Liver (tissue), 9 donors: ENCODE results near the gene MITD1. TPM values are rescaled to one million over a fixed set of nuclear protein-coding genes. Genes with fewer than 3 reads are reported as not detected.
A peak's percentile ranks its signal among the peaks of the same experiment; 100 is the strongest.
"Not testable (repeated sequence)": the region's sequence is repeated elsewhere in the genome, so short reads cannot be mapped to it uniquely, and the experiment has no call there.

Experiments
- DNase-seq: peaks from one replicate; pipeline ENCODE4 v3.0.0-alpha.2; 2017; ENCODE audit warnings: low spot score
- H3K27ac ChIP-seq, 2 donors: one replicate each; pipeline ENCODE4 v1.7.0; 2013; ENCODE audit warnings: inconsistent platforms in 2 of 2, low read length in 2 of 2, control low read depth in 1 of 2, low read depth in 1 of 2, mild to moderate bottlenecking in 1 of 2
- H3K27me3 ChIP-seq, 4 donors: one replicate each; pipeline versions ENCODE4 v1.6.1 to v1.7.0; 2013; ENCODE audit warnings: low read length in 3 of 4, inconsistent platforms in 1 of 4, mild to moderate bottlenecking in 1 of 4, moderate library complexity in 1 of 4; ENCODE audit not compliant: control insufficient read depth in 4 of 4, insufficient read depth in 4 of 4
- H3K36me3 ChIP-seq, 4 donors: one replicate each; pipeline versions ENCODE4 v1.6.1 to v1.7.0; 2013; ENCODE audit warnings: low read length in 3 of 4, mild to moderate bottlenecking in 3 of 4, low read depth in 1 of 4, moderate library complexity in 1 of 4; ENCODE audit not compliant: control insufficient read depth in 4 of 4, insufficient read depth in 3 of 4
- H3K4me1 ChIP-seq, 4 donors: one replicate each; pipeline versions ENCODE4 v1.6.1 to v1.7.0; 2013; ENCODE audit warnings: low read length in 3 of 4, mild to moderate bottlenecking in 3 of 4, moderate library complexity in 1 of 4; ENCODE audit not compliant: control insufficient read depth in 4 of 4, insufficient read depth in 4 of 4
- H3K4me3 ChIP-seq, 3 donors: one replicate each; pipeline versions ENCODE4 v1.6.1 to v1.7.0; 2013; ENCODE audit warnings: low read length in 3 of 3, control low read depth in 1 of 3, low read depth in 1 of 3, mild to moderate bottlenecking in 1 of 3
- H3K9ac ChIP-seq, 2 donors: one replicate each; pipeline ENCODE4 v1.7.0; 2013; ENCODE audit warnings: low read length in 2 of 2, mild to moderate bottlenecking in 2 of 2, moderate library complexity in 2 of 2, control low read depth in 1 of 2, low read depth in 1 of 2
- H3K9me3 ChIP-seq, 4 donors: one replicate each; pipeline versions ENCODE4 v1.6.1 to v1.7.0; 2013; ENCODE audit warnings: low read length in 3 of 4; ENCODE audit not compliant: control insufficient read depth in 4 of 4
- FOXA1 ChIP-seq: IDR thresholded peaks from 2 replicates; pipeline ENCODE4 v1.6.1; 2016; ENCODE audit warnings: antibody characterized with exemption
- FOXA2 ChIP-seq: IDR thresholded peaks from 2 replicates; pipeline ENCODE4 v1.6.1; 2016; ENCODE audit warnings: antibody characterized with exemption
- GABPA ChIP-seq, 2 donors: IDR thresholded peaks in 1 of 2; conservative IDR thresholded peaks in 1 of 2; 2 replicates each; pipeline ENCODE4 v1.6.1; 2016; ENCODE audit warnings: antibody characterized with exemption in 2 of 2, mild to moderate bottlenecking in 1 of 2, moderate library complexity in 1 of 2
- HNF4A ChIP-seq, 2 donors: conservative IDR thresholded peaks; 2 replicates each; pipeline ENCODE4 v1.6.1; 2016; ENCODE audit warnings: antibody characterized with exemption in 2 of 2, mild to moderate bottlenecking in 2 of 2
- HNF4G ChIP-seq: IDR thresholded peaks from 2 replicates; pipeline ENCODE4 v1.6.1; 2016; ENCODE audit warnings: antibody characterized with exemption
- NR2F2 ChIP-seq: IDR thresholded peaks from 2 replicates; pipeline ENCODE4 v1.6.1; 2016; ENCODE audit warnings: antibody characterized with exemption
- RAD21 ChIP-seq, 2 donors: IDR thresholded peaks; 2 replicates each; pipeline ENCODE4 v1.6.1; 2016; ENCODE audit warnings: antibody characterized with exemption in 2 of 2, mild to moderate bottlenecking in 2 of 2
- REST ChIP-seq: IDR thresholded peaks from 2 replicates; pipeline ENCODE4 v1.6.1; 2016; ENCODE audit warnings: antibody characterized with exemption, mild to moderate bottlenecking
- RXRA ChIP-seq, 2 donors: IDR thresholded peaks; 2 replicates each; pipeline ENCODE4 v1.6.1; 2017 to 2018; ENCODE audit warnings: antibody characterized with exemption in 2 of 2, mild to moderate bottlenecking in 1 of 2
- SP1 ChIP-seq: IDR thresholded peaks from 2 replicates; pipeline ENCODE4 v1.6.1; 2018; ENCODE audit warnings: antibody characterized with exemption, mild to moderate bottlenecking
- TAF1 ChIP-seq: conservative IDR thresholded peaks from 2 replicates; pipeline ENCODE4 v1.6.1; 2016; ENCODE audit warnings: antibody characterized with exemption, mild to moderate bottlenecking
- YY1 ChIP-seq: IDR thresholded peaks from 2 replicates; pipeline ENCODE4 v1.6.1; 2016; ENCODE audit warnings: antibody characterized with exemption, mild to moderate bottlenecking
- WGBS: extraction: QIAGEN DNeasy Blood & Tissue Kit; methylation state at CpG from one replicate; pipeline ENCODE4 v1.1.7; 2013; 5-methylcytosine and 5-hydroxymethylcytosine counted together
- polyA plus RNA-seq, 2 donors: library from polyadenylated mRNA; stranded (reverse) in 1 of 2; unstranded in 1 of 2; fragments of 200-250 nt in 1 of 2; fragments of >200 nt in 1 of 2; fragmentation: Nextera tagmentation in 1 of 2; extraction: Ambion mirVana in 1 of 2; gene quantifications; one replicate each; pipeline versions ENCODE4 v1.2.1 to v1.2.3, GENCODE V29; 2013 to 2015
- total RNA-seq, 2 donors: library from RNA; depleted of rRNA; stranded (reverse); fragments of >200 nt; gene quantifications; one replicate each; pipeline ENCODE4 v1.2.3, GENCODE V29; 2014
- TF ChIP-seq, protein P1 (sequence below): fragments of 150-350 bp; IDR thresholded peaks from 2 replicates; pipeline ENCODE4 v1.5.1; 2017; ENCODE audit warnings: improper control_type of control experiment, low read depth, low read length; ENCODE audit not compliant: missing input control
- TF ChIP-seq, protein P2 (sequence below): IDR thresholded peaks from 2 replicates; pipeline ENCODE4 v1.6.1; 2016; ENCODE audit warnings: antibody characterized with exemption
- TF ChIP-seq, protein P3 (sequence below): IDR thresholded peaks from 2 replicates; pipeline ENCODE4 v1.6.1; 2016; ENCODE audit warnings: antibody characterized with exemption
- donor health status: healthy.
- donor health status: healthy.
- donor health status: healthy.
- donor health status: healthy.
- donor health status: healthy.

Gene MITD1
- total and polyA plus RNA-seq, 4 donors = 7.8 to 17.5 (median 13.0) TPM

GRCh38 chr2:99140056-99140859 is 40.6 kb downstream of the MITD1 start:
- 21% methylated on average over 17 of the region's 17 CpGs for WGBS
- Histone ChIP-seq H3K36me3 (no peaks in the 10 kb centered on the region), H3K27me3 (no peaks in the 10 kb centered on the region), H3K9me3 (no peaks in the 10 kb centered on the region), H3K9ac (peak overlapping the region; percentile 0 to 70), H3K4me3 (peak overlapping the region; percentile 73 to 98 (median 81)), H3K27ac (peak overlapping the region in 1 of 2 donors; percentile 96), H3K4me1 (peaks cover 1 to 11% (median 6%) of the 10 kb centered on the region in 4 donors)
- DNase-seq = no peak
- TF ChIP-seq NR2F2 (no peak), FOXA1 (no peak), YY1 (no peak), HNF4G (no peak), REST (no peak), FOXA2 (no peak)
- TF ChIP-seq, protein P1, sequence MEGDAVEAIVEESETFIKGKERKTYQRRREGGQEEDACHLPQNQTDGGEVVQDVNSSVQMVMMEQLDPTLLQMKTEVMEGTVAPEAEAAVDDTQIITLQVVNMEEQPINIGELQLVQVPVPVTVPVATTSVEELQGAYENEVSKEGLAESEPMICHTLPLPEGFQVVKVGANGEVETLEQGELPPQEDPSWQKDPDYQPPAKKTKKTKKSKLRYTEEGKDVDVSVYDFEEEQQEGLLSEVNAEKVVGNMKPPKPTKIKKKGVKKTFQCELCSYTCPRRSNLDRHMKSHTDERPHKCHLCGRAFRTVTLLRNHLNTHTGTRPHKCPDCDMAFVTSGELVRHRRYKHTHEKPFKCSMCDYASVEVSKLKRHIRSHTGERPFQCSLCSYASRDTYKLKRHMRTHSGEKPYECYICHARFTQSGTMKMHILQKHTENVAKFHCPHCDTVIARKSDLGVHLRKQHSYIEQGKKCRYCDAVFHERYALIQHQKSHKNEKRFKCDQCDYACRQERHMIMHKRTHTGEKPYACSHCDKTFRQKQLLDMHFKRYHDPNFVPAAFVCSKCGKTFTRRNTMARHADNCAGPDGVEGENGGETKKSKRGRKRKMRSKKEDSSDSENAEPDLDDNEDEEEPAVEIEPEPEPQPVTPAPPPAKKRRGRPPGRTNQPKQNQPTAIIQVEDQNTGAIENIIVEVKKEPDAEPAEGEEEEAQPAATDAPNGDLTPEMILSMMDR = no peak

GRCh38 chr2:99139003-99139402 is 41.9 kb downstream of the MITD1 start:
- no peak for TF ChIP-seq FOXA2
- no peak for TF ChIP-seq RXRA (IDR thresholded peaks at IDR 0.05)
- no peak for TF ChIP-seq NR2F2
- TF ChIP-seq, protein P1 = no peak
- TF ChIP-seq YY1 = no peak
- no peak for TF ChIP-seq GABPA (IDR thresholded peaks at IDR 0.05 in 1 of 2, conservative IDR thresholded peaks at IDR 0.05 in 1 of 2)
- no peak for TF ChIP-seq HNF4A (conservative IDR thresholded peaks at IDR 0.05)
- TF ChIP-seq, protein P2, sequence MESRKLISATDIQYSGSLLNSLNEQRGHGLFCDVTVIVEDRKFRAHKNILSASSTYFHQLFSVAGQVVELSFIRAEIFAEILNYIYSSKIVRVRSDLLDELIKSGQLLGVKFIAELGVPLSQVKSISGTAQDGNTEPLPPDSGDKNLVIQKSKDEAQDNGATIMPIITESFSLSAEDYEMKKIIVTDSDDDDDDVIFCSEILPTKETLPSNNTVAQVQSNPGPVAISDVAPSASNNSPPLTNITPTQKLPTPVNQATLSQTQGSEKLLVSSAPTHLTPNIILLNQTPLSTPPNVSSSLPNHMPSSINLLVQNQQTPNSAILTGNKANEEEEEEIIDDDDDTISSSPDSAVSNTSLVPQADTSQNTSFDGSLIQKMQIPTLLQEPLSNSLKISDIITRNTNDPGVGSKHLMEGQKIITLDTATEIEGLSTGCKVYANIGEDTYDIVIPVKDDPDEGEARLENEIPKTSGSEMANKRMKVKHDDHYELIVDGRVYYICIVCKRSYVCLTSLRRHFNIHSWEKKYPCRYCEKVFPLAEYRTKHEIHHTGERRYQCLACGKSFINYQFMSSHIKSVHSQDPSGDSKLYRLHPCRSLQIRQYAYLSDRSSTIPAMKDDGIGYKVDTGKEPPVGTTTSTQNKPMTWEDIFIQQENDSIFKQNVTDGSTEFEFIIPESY = no peak
- no peak for TF ChIP-seq HNF4G
- TF ChIP-seq SP1 = no peak
- TF ChIP-seq RAD21 (IDR thresholded peaks at IDR 0.05) = no peak
- TF ChIP-seq TAF1 = no peak
- TF ChIP-seq, protein P3, sequence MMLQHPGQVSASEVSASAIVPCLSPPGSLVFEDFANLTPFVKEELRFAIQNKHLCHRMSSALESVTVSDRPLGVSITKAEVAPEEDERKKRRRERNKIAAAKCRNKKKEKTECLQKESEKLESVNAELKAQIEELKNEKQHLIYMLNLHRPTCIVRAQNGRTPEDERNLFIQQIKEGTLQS = no peak
- Histone ChIP-seq H3K4me3 (no peak overlapping the region), H3K36me3 (no peaks in the 10 kb centered on the region), H3K9ac (no peak overlapping the region), H3K27me3 (no peaks in the 10 kb centered on the region), H3K4me1 (peaks cover 1 to 11% (median 6%) of the 10 kb centered on the region in 4 donors), H3K9me3 (peaks cover 0 to 2% (median 0%) of the 10 kb centered on the region in 4 donors), H3K27ac (no peak overlapping the region)
- WGBS = 98% methylated on average over 4 of the region's 4 CpGs
- DNase-seq = no peak

DNA sequence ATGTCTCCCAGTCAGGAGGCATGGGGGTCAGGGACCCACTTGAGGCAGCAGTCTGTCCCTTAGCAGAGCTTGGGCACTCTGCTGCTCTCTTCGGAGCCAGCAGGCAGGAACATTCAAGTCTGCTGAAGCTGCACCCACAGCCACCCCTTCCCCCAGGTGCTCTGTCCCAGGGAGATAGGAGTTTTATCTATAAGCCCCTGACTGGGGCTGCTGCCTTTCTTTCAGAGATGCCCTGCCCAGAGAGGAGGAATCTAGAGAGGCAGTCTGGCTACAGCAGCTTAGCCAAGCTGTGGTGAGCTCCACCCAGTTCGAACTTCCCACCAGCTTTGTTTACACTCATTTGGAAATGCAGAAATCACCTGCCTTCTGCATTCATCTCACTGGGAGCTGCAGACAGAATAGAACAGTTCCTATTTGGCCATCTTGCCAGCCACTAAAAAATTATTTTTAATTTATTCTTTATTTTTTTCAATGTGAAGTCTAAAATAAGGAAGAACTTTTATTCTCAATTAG is 45.8 kb downstream of the MITD1 start:
- 98% methylated on average over 2 of the region's 2 CpGs for WGBS
- H3K36me3 ChIP-seq, H3K27me3 ChIP-seq, DNase-seq, H3K4me1 ChIP-seq, H3K27ac ChIP-seq, H3K4me3 ChIP-seq, H3K9ac ChIP-seq, H3K9me3 ChIP-seq: not testable (repeated sequence)
